H1 (cell line): Measurements from ENCODE around the gene DHX34. TPM values are rescaled to one million over a fixed set of nuclear protein-coding genes. Genes with fewer than 3 reads are reported as not detected.

Experiments used
- polyA plus RNA-seq, 7 experiments: library from polyadenylated mRNA; depleted of rRNA in 3 of 7; stranded (reverse) in 5 of 7; unstranded in 2 of 7; fragments of >200 nt in 5 of 7; fragments of 200-250 nt in 2 of 7; gene quantifications; 1 replicate in 5 of 7; 2 replicates in 1 of 7; 4 replicates in 1 of 7; pipeline versions ENCODE4 v1.2.1 to v1.2.3, GENCODE V29; 2011 to 2013; ENCODE audit warnings: missing spikeins in 2 of 7, mixed read lengths in 2 of 7
- total RNA-seq: library from RNA; stranded (reverse); fragmentation: NEBNext Ultra II Directional; extraction: Animal tissue kit (Norgen Biotek cat#: 25700); gene quantifications from 2 replicates; pipeline ENCODE4 v1.2.1, GENCODE V29; 2021
- TF ChIP-seq, protein P1 (sequence below): fragments of 300-600 bp; sonication (generic); IDR thresholded peaks from 2 replicates; pipeline ENCODE4 v1.7.1; 2012; ENCODE audit warnings: low read length, moderate library complexity, mild to moderate bottlenecking, inconsistent platforms; ENCODE audit not compliant: insufficient replicate concordance

Gene DHX34
- total and polyA plus RNA-seq, 2 of the 8 experiments (the other 6 are each of a cell fraction or from before 2014, with no cell fraction given) = 17.5 to 24.3 TPM

DNA sequence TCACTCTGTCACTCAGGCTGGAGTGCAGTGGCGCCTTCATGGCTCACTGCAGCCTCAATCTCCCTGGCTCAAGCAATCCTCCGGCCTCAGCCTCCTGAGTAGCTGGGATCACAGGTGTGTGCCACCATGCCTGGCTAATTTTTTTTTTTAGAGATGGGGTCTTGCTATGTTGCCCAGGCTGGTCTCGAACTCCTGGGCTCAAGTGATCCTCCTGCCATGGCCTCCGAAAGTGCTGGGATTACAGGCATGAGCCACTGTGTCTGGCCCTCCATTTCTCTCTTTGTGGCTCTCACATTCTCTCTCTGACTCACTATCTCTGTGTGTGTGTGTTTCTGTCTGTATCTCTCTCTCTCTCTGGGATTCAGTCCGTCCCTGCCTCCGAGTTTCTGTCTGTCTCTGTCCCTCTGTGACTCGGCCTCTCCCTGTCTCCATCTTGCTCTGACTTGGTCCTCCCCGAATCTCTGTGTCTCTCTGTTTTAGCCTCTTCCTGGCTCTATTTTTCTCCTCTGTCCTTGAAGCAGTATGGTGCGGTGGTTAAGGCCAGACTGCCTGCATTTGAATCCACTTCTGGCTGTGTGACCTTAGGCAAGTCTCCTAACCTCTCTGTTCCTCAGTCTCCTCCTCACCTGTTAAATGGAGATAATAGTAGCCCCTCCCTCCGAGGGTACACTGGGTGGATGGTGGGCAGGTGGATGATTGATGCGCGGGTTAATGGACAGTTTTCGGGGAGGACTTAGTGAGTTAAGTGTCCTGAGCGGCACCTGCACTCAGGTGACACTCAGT lies 59.2 kb downstream of the DHX34 start (continued):
- TF ChIP-seq, protein P1, sequence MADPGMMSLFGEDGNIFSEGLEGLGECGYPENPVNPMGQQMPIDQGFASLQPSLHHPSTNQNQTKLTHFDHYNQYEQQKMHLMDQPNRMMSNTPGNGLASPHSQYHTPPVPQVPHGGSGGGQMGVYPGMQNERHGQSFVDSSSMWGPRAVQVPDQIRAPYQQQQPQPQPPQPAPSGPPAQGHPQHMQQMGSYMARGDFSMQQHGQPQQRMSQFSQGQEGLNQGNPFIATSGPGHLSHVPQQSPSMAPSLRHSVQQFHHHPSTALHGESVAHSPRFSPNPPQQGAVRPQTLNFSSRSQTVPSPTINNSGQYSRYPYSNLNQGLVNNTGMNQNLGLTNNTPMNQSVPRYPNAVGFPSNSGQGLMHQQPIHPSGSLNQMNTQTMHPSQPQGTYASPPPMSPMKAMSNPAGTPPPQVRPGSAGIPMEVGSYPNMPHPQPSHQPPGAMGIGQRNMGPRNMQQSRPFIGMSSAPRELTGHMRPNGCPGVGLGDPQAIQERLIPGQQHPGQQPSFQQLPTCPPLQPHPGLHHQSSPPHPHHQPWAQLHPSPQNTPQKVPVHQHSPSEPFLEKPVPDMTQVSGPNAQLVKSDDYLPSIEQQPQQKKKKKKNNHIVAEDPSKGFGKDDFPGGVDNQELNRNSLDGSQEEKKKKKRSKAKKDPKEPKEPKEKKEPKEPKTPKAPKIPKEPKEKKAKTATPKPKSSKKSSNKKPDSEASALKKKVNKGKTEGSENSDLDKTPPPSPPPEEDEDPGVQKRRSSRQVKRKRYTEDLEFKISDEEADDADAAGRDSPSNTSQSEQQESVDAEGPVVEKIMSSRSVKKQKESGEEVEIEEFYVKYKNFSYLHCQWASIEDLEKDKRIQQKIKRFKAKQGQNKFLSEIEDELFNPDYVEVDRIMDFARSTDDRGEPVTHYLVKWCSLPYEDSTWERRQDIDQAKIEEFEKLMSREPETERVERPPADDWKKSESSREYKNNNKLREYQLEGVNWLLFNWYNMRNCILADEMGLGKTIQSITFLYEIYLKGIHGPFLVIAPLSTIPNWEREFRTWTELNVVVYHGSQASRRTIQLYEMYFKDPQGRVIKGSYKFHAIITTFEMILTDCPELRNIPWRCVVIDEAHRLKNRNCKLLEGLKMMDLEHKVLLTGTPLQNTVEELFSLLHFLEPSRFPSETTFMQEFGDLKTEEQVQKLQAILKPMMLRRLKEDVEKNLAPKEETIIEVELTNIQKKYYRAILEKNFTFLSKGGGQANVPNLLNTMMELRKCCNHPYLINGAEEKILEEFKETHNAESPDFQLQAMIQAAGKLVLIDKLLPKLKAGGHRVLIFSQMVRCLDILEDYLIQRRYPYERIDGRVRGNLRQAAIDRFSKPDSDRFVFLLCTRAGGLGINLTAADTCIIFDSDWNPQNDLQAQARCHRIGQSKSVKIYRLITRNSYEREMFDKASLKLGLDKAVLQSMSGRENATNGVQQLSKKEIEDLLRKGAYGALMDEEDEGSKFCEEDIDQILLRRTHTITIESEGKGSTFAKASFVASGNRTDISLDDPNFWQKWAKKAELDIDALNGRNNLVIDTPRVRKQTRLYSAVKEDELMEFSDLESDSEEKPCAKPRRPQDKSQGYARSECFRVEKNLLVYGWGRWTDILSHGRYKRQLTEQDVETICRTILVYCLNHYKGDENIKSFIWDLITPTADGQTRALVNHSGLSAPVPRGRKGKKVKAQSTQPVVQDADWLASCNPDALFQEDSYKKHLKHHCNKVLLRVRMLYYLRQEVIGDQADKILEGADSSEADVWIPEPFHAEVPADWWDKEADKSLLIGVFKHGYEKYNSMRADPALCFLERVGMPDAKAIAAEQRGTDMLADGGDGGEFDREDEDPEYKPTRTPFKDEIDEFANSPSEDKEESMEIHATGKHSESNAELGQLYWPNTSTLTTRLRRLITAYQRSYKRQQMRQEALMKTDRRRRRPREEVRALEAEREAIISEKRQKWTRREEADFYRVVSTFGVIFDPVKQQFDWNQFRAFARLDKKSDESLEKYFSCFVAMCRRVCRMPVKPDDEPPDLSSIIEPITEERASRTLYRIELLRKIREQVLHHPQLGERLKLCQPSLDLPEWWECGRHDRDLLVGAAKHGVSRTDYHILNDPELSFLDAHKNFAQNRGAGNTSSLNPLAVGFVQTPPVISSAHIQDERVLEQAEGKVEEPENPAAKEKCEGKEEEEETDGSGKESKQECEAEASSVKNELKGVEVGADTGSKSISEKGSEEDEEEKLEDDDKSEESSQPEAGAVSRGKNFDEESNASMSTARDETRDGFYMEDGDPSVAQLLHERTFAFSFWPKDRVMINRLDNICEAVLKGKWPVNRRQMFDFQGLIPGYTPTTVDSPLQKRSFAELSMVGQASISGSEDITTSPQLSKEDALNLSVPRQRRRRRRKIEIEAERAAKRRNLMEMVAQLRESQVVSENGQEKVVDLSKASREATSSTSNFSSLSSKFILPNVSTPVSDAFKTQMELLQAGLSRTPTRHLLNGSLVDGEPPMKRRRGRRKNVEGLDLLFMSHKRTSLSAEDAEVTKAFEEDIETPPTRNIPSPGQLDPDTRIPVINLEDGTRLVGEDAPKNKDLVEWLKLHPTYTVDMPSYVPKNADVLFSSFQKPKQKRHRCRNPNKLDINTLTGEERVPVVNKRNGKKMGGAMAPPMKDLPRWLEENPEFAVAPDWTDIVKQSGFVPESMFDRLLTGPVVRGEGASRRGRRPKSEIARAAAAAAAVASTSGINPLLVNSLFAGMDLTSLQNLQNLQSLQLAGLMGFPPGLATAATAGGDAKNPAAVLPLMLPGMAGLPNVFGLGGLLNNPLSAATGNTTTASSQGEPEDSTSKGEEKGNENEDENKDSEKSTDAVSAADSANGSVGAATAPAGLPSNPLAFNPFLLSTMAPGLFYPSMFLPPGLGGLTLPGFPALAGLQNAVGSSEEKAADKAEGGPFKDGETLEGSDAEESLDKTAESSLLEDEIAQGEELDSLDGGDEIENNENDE = no peak
